Hepatocyte (in vitro differentiated cells): Measurements from ENCODE around the gene SPRED2.

Experiments
- EZH2 ChIP-seq: fragments of 200-600 bp; sonication (generic); IDR thresholded peaks from 2 replicates; pipeline ENCODE4 v1.6.1; 2016; ENCODE audit warnings: antibody characterized with exemption, mild to moderate bottlenecking, borderline replicate concordance
- TF ChIP-seq, protein P1 (sequence below): fragments of 200-600 bp; sonication (generic); IDR thresholded peaks from 2 replicates; pipeline ENCODE4 v1.5.1; 2016; ENCODE audit warnings: antibody characterized with exemption, mild to moderate bottlenecking; ENCODE audit not compliant: poor library complexity

GRCh38 chr2:65292461-65293011, 139.9 kb downstream of the SPRED2 start:
- TF ChIP-seq, protein P1, sequence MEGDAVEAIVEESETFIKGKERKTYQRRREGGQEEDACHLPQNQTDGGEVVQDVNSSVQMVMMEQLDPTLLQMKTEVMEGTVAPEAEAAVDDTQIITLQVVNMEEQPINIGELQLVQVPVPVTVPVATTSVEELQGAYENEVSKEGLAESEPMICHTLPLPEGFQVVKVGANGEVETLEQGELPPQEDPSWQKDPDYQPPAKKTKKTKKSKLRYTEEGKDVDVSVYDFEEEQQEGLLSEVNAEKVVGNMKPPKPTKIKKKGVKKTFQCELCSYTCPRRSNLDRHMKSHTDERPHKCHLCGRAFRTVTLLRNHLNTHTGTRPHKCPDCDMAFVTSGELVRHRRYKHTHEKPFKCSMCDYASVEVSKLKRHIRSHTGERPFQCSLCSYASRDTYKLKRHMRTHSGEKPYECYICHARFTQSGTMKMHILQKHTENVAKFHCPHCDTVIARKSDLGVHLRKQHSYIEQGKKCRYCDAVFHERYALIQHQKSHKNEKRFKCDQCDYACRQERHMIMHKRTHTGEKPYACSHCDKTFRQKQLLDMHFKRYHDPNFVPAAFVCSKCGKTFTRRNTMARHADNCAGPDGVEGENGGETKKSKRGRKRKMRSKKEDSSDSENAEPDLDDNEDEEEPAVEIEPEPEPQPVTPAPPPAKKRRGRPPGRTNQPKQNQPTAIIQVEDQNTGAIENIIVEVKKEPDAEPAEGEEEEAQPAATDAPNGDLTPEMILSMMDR = no peak
- no peak for TF ChIP-seq EZH2
